Activated CD4-positive, alpha-beta T cell treated with anti-CD3 and anti-CD28 coated beads, Interleukin-2, amount 50 U/mL, for 16 hours (primary cell): ENCODE measurements around the gene NACC2.

Source experiments
- DNase-seq: peaks from one replicate; pipeline ENCODE4 v3.0.0-alpha.2; 2020

The NACC2 gene

DNA sequence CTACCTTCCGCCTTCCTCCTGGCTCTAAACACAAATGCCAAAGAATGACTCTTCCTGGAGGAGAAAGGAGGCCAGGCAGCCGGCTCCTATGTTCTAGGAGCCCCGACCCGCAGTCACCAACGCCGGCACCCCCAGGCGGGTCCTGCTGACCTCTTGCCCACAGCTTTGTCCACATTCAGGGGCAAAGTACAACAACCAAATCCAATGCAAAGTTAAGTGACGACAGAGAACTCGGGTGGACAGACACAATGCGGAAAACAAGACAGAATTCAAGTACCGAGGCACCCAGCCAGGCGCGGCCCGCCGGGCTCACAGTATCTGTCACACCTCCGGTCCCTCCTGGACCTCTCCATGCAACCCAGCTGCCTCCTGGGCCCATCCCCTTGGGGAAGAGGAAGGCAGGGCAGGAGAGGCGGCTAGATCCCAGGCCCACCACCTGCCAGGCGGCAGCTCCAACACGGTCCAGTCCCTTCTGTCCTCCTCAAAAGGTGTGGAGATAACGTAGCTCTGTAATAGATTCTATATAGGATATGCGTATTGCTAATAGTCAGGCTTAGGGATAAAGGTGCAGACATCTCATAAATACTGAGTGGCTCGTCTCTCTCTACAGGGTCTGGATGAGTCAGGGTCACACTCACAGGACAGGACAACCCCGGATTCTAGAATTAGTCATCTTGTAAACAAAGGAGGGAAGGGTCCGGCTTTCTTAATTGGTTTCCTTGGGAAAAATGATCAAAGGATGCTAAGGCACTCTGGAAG is 87.0 kb downstream of the NACC2 start:
- no peak for DNase-seq

DNA sequence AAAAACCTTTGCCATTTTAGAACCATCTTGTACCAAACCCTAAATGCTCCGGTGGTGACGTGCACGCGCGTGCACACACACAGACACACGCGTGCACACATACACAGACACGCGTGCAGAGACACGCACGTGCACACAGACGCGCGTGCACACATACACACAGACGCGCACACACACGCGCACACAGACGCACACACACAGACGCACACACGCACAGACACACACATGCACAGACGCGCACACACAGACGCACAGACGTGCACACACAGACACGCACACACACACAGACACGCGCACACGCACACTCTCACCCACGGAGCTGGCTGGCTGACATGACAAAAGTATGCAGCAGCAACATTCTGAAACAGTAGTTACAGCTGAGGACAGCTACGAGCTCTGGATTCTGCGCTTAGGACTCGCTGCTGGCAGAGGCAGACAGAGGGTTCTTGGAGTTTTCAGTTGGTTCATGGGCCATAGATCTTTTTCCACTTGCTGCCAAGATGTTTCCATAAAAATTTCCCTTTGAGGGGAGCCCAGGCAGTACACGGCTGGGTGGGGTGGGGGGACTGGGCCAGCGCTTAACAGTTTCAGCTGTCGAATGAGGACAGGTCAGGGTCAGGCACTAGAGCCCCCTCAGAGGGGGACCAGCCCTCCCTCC is 87.7 kb downstream of the NACC2 start:
- DNase-seq = no peak

DNA sequence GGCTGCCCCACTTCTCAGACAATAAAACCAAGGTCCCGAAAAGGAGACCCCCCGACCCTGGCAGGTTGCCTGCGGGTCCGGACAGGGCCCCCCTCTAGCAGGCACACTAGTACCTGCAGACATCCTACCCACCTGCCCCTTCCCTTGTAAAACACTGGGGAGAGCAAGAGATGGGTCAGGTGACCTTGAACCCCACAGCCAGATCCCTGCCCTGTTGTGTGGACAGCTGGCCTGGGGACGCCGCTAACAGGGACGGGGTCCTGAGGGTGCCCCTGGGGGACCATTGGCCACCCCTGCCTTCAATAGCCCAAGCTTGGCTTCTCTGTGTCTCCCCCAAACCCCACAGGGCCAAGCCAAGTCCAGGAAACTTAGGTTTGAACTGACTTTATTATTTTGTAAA is 88.9 kb downstream of the NACC2 start:
- no peak for DNase-seq

DNA sequence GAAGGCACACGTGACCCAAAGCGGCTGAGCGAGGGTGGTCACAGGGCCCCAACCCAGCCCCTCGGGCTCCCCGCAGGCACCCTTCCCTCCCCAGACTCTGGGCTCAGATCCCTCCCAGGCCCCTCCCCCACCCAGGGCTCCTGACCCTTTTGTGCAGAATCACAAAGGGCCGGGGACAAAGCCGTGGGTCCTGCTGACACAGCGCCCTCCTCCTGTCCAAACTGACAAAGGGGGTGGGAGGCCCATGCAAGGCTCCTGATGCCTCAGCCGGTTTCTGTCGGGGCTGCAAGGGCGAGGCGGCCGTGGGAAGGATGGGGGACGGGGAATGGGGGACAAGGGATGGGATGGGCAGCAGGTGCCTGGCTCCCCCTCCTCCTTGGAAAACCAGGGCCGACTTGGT is 90.4 kb downstream of the NACC2 start:
- no peak for DNase-seq

DNA sequence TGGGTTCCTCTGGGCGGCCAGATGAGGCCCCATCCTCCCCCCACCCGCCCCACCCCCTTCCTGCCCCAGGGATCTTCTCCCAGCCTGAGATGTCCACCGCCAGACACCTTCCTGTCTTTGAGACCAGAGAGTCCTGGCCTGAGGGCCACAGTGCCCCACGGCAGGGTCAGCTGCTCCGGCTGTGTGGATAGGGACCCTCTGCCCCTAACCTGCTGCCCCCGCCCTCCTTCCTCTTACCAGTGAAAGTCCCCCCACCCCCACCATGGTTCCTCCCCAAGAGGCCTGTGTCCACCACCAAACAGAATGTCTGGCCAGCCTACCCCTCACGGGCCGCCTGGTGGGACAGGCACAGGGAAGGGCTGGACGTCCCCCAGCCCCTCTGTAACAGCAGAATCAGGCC is 90.9 kb downstream of the NACC2 start:
- no peak for DNase-seq

DNA sequence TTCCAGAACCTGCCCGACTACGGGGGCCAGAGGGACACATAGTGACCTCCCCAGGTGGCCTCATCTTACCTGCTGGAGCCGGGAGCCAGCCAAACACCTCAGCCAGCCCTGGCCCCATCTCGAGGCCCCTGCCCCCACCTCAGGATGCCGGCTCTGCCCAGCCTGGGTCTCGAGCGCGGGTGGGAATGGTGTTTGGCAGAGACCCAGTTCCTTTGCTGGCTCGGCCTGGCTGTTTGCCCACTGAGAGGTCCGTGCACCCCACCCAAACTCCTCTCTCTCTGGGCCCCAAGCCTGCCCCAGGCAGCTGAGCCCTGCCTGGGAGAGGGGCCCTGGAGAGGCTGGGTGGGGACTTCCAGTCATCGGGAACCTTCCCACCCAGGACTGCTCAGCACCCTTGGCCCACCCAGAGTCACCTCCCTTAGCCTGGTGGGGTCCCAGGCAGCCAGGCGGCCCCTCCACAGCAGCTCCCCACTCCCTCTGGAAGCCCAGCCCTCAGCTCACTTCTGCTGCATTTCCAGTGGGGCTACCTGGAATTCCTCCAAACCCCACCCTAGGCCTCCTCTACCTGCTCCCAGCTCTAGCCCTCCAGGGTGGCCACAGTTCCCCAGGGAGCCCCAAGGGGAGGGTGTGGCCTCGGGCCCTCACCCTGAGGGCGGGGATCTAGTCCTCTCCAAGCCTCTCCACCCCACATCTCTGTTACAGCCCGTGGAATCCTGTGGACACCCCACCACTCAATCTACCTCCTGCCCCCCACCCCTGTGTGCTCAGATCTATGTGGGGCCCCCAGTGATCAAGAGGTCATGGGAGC is 91.5 kb downstream of the NACC2 start:
- DNase-seq = no peak

DNA sequence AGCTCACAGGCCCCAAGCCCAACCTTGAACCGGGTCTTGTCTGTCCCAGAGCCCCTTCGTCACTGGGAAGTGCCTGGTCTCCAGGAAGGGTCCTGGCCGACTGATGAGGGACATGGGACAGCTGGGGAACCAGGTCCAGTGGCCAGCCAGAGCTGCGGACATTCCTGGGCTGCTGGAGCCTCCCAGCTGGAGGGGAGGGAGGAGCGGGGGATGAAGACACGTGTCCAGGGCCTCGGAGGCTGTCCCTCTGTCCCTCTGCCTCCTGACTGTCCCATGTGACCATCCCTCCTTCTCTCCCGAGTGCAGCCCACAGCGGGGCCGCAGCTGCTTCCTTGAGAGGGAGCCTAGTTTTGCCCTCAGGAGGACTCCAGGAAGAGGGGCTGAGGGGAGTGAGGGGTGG is 92.2 kb downstream of the NACC2 start:
- DNase-seq = no peak

DNA sequence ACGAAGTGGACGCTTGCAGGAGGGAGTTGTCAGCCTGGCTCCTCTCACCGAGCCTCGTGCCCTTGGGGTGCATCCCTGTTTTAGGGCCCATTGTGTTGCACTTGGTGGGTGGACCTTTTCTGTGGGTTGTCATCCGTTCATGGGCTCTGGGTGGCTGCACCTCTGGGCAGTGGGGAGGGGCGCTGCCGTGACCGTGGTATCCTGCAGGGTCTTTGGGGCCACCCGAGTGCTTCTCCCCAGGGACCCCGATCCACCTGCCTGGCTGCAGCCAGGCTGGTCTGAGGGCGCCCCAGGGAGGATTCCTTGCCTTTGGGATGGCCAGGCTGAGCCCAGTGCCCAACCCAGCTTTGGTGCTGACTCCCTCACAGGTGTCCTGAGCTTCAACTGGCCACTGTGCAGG is 92.9 kb downstream of the NACC2 start:
- no peak for DNase-seq

DNA sequence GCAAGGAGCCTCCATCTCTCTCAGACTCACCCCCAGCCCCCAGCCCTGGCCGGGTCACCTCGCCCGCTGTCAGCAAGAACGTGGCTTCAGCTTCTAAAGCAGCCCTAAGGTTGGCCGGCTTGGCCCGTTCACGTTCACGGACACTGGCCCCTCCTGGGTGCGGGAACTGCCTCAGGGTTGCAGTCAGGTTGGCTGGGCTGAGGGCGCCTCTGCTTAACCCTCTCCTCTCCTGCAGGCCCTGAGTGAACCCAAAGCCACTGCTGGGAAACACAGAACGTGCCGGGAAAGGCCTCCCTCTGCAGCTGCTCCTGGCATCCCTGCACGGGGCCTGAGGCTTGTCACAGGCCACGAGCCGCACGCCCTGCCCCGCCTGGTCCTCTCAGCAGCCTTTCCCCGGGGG is 93.9 kb downstream of the NACC2 start:
- no peak for DNase-seq

DNA sequence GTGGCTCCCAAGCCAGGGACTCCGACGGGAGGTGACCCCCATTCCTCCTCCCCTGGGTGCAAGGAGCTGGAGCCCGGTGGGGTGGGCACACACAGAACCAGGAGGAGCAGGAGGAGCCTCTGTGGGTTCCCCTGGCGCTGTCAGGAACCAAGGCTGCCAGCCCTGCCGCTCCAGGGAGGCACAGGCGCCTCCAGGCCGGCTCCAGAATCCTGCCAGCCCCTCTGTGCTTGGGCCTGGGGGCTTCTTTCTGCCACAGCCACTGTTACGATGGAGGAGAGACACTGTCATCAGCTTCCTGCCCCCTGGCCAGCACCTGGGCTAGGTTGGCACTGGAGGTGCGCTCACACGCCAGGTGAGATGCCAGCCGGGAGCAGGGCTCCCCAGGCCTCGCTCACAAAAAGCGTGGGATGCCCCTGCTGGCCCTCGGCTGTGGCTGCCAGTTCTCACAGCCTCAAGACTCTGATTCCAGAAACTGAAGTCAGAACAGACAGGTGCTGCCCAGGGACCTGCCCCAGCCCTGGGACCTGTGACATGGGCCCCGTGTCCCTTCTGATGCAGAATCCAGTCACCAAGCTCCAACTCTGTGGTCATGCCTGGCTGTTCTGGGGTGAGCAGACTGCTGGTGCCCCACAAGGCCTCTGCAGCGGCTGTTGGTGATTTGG is 96.5 kb downstream of the NACC2 start:
- no peak for DNase-seq

DNA sequence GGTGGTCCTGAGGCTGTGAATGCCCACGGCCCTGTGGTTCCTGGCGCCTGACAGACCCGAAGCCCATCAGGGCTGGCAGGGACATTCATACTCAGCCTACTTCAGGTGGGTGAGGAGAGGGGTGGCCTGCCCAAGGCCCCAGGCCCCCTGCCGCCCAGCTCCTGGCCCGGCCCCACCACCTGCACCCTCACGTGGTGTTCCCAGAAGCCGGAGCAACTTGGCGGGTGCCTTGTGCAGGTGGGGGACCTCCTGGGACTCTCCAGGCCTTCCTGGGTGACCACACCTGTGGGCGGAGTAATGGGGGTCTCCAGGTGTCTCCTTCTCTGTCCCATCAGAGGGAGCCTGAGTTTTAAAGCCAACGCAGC is 97.1 kb downstream of the NACC2 start:
- no peak for DNase-seq

DNA sequence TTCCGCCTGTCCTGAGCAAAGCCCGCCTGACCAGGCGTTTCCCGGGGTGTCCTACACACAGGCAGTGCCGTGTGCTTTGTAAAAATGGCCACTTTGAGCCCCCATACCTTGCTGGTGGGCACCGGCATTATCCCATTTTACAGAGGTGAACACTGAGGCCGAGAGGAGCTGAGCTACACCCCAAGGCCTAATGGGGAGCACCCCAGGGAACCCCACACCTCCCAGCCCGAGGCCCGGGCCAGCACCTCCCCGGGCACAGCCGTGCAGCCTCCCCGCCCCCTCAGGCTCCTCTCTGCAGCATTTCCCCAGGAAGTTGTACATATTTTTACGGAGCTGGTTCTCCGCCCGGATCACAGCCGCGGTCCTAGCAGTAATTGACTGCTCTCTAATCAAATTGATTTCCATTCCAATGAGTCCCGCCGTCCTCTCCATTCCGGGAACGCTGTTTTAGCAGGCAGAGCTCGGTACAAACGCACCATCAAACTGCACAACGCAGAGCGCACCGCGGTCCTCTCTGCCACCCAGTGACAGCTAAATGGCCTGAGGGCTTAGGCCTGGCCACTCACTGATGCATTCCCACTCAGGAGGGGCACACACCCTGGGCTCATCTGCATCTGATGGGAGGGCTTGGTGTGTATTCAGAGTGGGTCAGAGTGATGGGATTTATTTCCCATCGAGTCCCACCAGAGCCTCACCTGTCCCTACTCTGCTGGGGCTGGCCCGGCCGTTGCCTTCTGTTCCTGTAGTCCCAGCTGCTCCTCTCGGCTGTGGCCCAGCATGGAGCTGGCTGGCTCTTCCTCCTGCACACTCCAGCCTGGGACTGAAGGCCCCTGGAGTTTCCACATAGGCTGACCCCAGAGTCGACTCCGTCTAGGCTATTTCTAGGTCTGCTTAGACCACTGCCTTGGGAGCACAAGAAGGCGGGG is 97.7 kb downstream of the NACC2 start:
- DNase-seq = no peak

DNA sequence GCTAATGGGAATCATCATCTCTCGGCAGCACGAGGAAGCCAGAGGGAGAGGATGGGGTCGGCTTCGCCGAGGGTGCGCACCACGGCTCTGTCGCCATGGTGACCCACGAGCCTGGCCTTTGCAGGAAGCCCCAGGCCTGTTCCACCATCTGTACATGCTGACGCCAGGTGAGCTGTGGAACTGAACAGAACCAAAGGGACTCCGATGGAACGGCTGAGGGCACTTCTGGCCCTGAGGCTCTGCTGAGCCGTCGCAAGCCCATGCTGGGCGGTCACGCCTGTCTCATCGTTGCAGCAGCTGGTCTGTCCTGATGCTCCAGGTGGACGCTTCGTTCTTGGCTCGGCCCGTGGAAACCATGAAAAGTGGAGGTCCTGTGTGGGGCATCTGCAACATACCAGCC is 99.3 kb downstream of the NACC2 start:
- no peak for DNase-seq

DNA sequence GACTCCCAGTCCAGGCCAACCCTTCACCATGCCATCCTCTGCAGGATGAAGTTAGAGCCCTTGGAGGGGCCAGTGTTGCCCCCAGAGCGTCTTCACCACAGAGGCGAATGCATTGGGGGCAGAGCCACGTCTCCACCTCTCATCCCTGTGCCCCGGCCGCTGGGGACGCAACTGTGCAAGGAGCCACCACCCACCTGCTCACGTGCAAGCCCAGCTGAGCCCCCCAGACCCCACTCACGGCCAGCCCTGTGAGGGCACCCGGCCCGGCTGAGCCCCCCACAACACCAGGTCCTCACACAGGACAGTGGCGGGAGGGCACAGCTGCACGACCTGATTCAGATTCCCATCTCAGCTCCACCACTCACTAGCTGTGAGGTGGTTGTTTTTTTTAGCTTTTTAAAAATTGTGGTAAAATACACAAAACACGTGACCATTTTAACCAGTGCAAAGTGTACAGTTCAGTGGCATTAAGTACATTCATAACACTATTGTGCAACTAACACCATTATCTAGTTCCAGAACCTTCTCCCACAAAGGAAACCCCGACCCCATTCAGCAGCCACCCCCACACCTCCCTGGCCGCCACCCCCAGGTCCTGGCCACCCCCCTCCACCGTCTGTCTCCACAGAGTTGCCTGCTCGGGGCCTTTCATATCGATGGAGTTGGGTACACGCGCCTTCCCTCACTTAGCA is 100.4 kb downstream of the NACC2 start:
- DNase-seq = no peak

DNA sequence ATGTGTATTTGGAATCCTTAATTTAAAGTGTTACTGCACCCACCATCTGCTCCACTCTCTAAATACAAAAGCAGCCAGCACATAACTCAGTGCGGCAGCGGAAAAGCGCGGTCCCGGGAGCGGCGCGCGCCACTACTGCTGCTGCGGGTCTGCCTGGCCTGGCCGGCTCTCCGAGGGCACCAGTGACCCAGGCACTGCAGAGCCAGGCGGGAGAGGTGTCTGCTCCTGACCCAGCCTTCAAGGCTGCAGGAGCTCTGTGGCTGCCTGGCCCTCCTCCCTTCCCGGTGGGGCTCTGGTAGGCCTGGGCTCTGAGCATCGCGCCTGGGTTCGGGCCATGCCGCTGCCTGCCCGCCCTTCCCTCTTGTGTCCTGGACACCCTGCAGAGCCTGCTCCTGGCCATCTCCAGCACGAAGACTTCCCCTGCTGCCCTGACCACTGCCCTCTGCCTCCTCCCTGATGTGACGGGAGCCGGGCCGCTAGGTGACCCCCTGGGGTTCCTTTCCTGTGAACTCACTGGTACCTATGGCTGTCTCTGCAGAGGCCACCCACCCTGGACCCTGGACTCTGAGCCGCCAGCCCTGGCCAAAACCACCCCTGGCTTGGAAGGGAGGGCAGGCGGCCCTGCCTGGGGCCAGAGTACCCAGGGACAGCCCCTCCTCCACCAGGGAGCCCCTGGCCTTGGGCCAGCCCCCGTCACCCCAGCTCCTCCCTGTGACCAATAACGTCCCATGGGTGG is 101.2 kb downstream of the NACC2 start:
- no peak for DNase-seq

DNA sequence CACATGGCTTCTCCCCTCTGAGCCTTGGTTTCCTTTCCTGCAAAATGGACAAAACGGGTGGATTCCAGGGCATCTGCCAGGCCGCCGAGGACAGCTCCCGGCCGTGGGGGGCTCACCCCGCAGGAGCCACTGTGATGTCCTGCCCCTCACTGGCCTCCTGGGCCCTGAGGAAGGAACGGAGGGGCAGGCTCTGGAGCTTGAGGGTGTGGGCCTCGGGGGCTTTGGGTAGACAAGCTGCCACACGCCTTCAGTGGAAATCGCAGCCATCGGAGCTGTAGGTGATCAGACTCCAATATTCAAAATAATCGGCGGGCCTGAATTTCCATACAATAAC is 101.7 kb downstream of the NACC2 start:
- no peak for DNase-seq

DNA sequence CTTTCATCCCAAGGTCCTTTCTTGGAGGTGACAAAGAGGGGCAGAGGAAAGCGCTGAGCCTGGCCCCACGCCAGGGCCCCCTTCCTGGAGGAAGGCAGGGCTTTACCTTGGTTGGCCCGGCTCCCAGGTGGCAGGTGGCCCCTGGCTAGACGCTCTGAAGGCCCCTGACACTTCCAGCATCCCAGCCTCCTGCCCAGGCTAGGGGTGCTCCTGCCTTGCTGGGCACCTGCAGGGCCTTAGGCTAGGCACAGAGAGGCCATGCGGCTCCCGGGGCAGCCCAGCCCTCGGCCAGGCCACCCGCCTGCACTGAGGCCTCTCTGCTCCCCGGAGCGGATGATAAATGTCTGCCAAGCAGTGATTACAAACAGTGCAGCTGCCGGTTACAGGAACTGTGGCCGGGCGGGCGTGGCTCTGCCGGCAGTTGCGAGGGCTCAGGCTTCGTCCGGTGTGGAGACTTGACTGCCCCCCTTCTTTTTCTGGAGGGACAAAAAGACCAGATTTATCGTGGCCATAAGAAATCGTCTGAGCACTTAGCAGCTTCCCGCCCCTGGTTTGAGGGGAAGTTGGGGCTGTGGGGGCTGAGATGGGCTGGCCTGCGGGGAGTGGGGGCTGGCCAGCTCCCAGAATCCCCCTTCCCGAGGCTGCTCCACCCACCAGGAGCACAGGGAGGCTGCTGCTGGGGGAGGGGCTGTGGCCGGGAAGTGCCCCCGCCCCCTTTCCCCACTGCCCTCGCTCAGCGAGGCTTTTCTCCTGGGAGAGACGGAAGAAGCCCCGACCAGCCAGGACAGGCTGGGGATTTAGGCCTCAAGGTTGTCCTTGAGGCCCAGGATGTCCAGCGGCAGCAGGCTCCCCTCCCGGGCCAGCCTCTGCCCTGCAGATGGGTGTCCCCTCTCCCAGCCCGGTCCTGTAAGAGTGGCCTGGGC is 102.3 kb downstream of the NACC2 start:
- DNase-seq = peak; percentile 29

DNA sequence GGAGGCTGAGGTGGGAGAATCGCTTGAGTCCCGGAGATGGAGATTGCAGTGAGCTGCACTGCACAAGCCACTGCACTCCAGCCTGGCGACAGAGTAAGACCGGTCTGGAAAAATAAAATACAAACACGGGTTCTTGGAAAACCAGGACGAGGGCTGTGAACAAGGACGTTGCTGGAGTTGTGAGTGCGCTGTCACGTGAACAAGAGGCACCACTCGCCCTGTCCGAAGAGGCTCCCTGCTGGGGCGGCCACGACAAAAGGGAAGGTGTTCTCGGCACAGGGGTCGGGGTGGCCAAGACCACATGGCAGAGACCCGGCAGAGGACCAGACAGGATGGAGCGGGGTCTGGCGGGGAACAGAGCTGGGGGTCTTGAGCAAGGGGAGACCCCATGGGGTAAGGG is 103.3 kb downstream of the NACC2 start:
- no peak for DNase-seq

DNA sequence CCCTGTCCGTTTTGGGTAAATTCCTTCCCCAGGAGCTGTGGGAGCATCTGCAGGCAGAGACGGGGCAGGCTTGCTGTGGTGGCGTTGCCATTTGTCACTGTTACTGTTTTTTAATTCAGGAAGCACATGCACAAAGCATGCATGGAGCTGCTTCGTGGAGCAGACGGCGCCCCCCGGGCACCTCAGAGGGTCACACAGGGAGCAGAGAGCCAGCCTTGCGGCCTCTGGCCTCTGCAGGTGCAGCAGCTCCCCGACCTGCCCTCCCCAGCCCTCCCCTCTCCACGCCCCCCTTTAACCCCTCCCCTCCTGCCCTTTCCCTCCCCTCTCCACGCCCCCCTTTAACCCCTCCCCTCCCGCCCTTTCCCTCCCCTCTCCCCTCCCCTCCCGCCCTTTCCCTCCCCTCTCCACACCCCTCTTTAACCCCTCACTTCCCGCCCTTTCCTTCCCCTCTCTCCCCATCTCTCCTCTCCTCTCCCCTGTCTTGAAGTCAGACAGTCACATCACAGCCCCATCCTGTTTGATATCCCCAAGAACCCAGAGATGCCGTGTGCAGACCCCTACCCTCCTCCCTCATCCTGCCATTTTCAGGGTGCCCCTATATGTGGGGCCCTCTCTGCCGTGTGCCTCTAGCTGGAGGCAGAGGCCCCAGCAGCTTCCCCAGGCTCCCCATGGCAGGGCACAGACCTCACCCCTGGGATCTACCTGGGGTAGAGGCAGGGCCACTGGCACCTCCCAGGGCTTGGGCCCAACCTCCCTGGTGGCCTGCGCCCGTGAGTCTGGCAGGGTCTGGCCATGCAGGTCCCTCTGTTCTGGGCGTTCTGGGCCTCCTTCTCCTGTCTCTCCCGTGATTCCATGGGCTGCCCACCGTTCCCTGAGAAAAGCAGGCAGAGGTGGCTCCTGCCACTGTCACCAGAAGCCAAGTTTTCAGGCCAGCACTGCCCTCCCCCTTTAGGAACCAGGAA is 104.3 kb downstream of the NACC2 start:
- DNase-seq = peak; percentile 44
